NCI-H146 treated with DMSO at 0.1 percent for 48 hours (cell line): ENCODE measurements around the gene MYBPC3.

ENCODE experiments used
- DNase-seq: peaks from one replicate; lab custom pipeline; 2025; ENCODE audit not compliant: unreplicated experiment; lab: John Stamatoyannopoulos, UW

The MYBPC3 gene

GRCh38 chr11:47387944-47388696, 35.6 kb upstream of the MYBPC3 start:
- no peak for DNase-seq

- no peak for DNase-seq
Observed at GRCh38 chr11:47384498-47384897, 32.0 kb upstream of the MYBPC3 start.

GRCh38 chr11:47383071-47383470, 30.6 kb upstream of the MYBPC3 start:
- no peak for DNase-seq

GRCh38 chr11:47380078-47380477, 27.6 kb upstream of the MYBPC3 start:
- DNase-seq: no peak

- DNase-seq: no peak
Observed at GRCh38 chr11:47379317-47379716, 26.8 kb upstream of the MYBPC3 start.

- no peak for DNase-seq
Observed at GRCh38 chr11:47378836-47379170, 26.3 kb upstream of the MYBPC3 start.

GRCh38 chr11:47378010-47378835, 25.7 kb upstream of the MYBPC3 start, which contains the start of gene SPI1:
SPI1 (minus strand) TSS chr11:47378547; CDS start chr11:47378353, 194 bp downstream.
- no peak for DNase-seq

GRCh38 chr11:47377571-47378009, 25.1 kb upstream of the MYBPC3 start:
- DNase-seq: no peak

GRCh38 chr11:47376525-47377371, 24.2 kb upstream of the MYBPC3 start:
- no peak for DNase-seq

GRCh38 chr11:47376107-47376524, 23.6 kb upstream of the MYBPC3 start:
- no peak for DNase-seq

- DNase-seq: no peak
Observed at GRCh38 chr11:47375546-47376085, 23.1 kb upstream of the MYBPC3 start.

GRCh38 chr11:47375020-47375419, 22.5 kb upstream of the MYBPC3 start:
- DNase-seq: no peak

GRCh38 chr11:47374720-47375019, 22.2 kb upstream of the MYBPC3 start:
- no peak for DNase-seq

GRCh38 chr11:47373876-47374719, 21.6 kb upstream of the MYBPC3 start:
- DNase-seq: no peak

GRCh38 chr11:47372422-47372821, 19.9 kb upstream of the MYBPC3 start:
- no peak for DNase-seq

- no peak for DNase-seq
Observed at GRCh38 chr11:47369676-47370075, 17.2 kb upstream of the MYBPC3 start.

GRCh38 chr11:47366020-47366490, 13.6 kb upstream of the MYBPC3 start:
- DNase-seq: no peak

GRCh38 chr11:47361419-47361818, 8.9 kb upstream of the MYBPC3 start:
- no peak for DNase-seq

GRCh38 chr11:47360341-47360740, 7.8 kb upstream of the MYBPC3 start:
- DNase-seq: no peak

GRCh38 chr11:47359586-47359985, 7.1 kb upstream of the MYBPC3 start:
- no peak for DNase-seq
